ENCODE results near the gene TNRC18.
A peak's percentile ranks its signal among the peaks of the same experiment; 100 is the strongest.
"Not testable (repeated sequence)": the region's sequence is repeated elsewhere in the genome, so short reads cannot be mapped to it uniquely, and the experiment has no call there.

TNRC18 gene

DNA sequence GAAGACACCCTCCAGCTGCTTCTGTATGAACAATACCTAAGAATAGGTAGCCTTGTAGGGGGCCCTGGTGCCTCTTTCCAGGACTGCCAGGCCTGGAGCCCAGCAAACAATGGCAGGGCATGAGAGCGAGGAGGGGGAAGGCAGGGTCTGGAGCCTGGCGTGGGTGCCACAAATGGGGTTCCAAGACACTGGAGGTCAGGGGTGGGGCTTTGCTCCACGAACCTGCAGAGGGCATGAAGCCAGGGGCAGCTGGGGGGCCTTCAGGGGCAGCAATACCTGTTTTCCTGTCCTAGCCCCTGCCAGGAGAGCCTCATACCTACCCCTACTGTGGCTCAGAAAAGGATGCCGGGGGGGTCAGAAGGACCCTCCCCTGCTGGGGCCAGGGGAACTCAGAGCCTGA lies 79.3 kb downstream of the TNRC18 start:
- TF ChIP-seq POLR2A (IDR thresholded peaks at IDR 0.05; ENCODE audit: low read length), result no peak
- no peak for TF ChIP-seq GATA1 (IDR thresholded peaks at IDR 0.05; ENCODE audit: low read depth, low read length)
- no peak for DNase-seq

DNA sequence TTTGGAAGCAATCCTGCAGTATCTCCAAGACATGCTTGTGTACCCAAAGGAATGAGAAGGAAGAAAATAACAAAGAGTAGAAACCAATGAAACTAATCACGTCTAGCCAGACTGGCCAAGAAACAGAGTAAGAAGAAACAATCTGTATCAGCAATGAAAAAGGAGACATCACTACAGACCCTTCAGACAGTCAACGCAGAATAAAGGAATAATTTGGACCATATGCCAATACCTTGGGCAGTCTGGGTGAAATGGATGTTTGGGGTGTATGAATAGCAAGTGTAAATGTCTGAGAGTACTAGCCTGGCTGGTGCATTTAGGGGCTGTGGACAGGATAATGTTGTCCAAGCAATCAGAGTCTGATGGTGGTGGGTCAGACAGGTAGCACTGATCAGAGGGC lies 79.8 kb downstream of the TNRC18 start:
- no peak for TF ChIP-seq GATA1 (IDR thresholded peaks at IDR 0.05; ENCODE audit: low read depth, low read length)
- no peak for TF ChIP-seq POLR2A (IDR thresholded peaks at IDR 0.05; ENCODE audit: low read length)
- DNase-seq, result peak in 1 of 2 experiments; percentile 4

DNA sequence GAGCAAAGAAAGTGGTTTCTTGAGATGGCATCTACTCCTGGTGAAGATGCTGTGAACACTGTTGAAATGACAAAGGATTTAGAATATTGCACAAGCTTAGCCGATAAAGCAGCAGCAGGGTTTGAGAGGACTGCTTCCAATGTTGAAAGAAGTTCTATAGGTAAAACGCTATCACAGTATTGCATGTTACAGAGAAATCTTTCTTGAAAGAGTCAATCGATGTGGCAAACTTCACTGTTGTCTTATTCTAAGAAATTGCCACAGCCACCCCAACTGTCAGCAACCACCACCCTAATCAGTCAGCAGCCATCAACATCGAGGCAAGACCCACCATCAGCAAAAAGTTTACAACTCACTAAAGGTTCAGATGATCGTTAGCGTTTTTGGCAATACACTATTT lies 81.0 kb downstream of the TNRC18 start:
- DNase-seq, result no peak
- TF ChIP-seq POLR2A (IDR thresholded peaks at IDR 0.05; ENCODE audit: low read length), result no peak
- TF ChIP-seq GATA1 (IDR thresholded peaks at IDR 0.05; ENCODE audit: low read depth, low read length), result no peak

DNA sequence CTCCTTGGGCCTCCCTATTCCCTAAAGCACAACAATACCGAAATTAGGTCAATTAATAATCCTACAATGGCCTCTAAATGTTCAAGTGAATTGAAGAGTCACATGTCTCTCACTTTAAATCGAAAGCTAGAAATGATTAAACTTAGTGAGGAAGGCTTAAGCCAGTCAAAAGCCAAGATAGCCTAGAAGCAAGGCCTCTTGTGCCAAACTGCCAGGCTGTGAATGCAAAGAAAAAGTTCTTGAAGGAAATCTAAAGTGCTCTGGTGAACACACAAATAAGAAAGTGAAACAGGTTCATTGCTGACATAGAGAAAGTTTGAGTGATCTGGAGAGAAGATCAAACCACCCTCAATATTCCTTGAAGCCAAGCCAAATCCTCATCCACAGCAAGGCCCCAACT lies 83.7 kb downstream of the TNRC18 start:
- DNase-seq, result no peak

DNA sequence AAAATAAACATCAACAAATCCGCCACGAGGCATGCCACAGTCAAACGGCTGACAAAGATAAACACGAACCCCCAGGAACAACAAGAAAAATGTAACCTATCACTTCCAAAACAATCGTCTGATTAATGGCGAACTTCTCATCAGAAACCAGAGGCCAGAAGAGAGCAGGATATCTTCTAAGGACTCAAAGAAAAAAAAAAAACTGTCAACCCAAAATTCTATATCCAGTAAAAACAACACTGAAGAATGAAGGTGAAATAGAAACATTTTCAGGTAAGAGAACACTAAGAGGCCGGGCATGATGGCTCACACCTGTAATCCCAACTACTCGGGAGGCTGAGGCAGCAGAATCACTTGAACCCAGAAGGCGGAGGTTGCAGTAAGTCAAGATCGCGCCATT lies 86.6 kb downstream of the TNRC18 start:
- DNase-seq, result no peak
- TF ChIP-seq GATA1 (IDR thresholded peaks at IDR 0.05; ENCODE audit: low read depth, low read length), result no peak
- no peak for TF ChIP-seq POLR2A (IDR thresholded peaks at IDR 0.05; ENCODE audit: low read length)

More for the DNA sequence above, 83.7 kb downstream of the TNRC18 start:
- no peak for TF ChIP-seq GATA1 (IDR thresholded peaks at IDR 0.05; ENCODE audit: low read depth, low read length)
- TF ChIP-seq POLR2A (IDR thresholded peaks at IDR 0.05; ENCODE audit: low read length), result no peak

DNA sequence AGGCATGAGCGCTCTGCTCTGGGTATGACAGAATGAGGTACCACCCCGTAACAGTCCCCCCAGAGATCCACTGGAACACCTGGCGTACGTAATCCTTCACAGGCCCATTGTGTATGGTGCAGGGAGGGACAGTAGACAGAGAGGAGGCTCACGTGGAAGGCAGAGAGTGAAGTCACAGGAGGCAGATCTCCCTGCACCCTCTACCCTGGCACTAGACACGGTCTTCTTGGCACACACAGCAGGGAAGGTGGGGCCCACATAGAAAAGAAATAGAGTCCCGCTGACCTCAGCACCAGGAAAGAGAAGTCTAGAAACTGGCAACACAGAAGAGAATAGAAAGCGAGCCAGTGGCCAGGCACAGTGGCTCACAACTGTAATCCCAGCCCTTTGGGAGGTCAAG lies 89.0 kb downstream of the TNRC18 start:
- DNase-seq, result no peak
- TF ChIP-seq POLR2A (IDR thresholded peaks at IDR 0.05; ENCODE audit: low read length), result no peak
- TF ChIP-seq GATA1 (IDR thresholded peaks at IDR 0.05; ENCODE audit: low read depth, low read length), result no peak

DNA sequence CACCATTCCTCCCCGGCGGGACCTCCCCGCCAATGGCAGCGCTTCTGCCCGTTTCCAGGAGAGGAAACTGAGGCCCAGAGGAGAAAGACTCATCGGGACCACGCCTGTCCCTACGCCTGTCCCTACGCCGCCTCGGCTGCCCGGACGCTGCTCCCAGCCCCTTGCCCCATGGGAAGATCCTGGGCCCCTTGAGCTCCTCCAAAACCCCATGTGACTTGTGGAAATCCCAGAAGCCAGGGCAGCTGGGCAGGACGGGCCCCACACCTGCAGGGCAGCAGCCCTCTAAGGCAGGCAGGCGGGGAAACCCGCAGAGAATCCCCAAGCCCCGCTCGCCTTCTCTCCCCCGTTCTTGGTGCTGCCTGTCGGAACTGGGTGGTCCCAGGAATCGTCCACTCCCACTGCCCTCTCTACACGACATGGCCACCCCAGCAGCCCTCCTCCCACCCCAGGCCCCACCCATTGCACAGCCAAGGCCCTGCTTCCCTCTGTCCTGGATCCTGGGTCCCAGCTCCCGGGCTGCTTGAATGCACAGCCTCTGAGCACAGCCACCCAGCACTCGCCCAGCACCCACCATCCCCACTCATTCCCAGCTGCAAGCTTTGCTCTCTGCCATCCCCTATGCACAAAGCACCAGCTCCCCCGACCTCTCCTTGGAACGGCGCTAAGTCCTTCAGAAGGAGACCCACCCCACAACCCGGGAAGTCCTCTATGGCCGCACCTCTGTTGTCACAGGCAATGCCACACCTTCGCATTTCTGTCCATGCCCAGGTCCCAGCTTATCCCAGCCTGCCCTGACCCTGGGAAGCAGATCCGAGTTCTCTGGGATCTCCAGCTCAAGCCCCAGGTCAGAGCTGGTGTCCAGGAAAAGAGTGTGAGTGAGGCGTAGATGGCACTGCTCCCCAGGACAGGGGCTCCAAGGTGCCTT lies 90.3 kb downstream of the TNRC18 start:
- TF ChIP-seq GATA1 (IDR thresholded peaks at IDR 0.05; ENCODE audit: low read depth, low read length), result no peak
- TF ChIP-seq POLR2A (IDR thresholded peaks at IDR 0.05; ENCODE audit: low read length), result no peak
- DNase-seq, result no peak

DNA sequence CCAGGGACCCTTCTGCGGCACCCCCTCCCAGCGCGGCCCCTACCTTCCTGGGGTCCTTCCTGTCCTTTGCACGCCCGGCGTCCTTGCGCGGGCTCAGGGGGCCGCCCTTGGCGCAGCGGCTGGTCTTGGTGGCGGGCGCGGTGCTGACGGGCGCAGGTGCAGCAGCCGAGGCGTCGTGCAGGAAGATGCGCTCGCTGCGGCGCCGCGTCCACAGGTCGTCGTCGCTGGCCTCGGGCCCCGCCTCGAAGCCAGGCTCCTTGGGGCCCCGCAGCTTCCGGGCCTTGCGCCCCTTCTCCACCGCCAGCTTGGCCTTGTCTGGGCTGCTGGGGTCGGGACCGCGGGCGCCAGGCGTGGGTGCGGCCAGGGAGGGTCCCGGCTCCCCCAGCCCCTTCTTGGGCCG lies 91.1 kb downstream of the TNRC18 start:
- no peak for TF ChIP-seq GATA1 (IDR thresholded peaks at IDR 0.05; ENCODE audit: low read depth, low read length)
- no peak for DNase-seq

DNA sequence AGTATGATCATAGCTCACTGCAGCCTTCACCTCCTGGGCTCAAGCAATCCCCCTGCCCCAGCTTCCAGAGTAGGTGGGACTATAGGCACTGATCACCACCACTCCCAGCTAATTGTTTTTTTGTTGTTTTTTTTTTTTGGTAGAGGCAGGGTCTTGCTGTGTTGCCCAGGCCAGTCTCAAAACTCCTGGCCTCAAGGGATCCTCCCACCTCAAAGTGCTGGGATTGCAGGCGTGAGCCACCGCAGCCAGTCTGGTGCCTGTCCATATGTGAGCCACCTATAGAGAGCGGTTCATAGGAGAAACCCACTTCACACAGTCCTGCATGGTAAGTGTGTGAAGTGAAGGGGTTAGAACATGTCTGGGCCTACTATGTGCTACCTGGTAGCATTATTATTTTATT lies 93.3 kb downstream of the TNRC18 start:
- TF ChIP-seq POLR2A (IDR thresholded peaks at IDR 0.05; ENCODE audit: low read length), result no peak
- TF ChIP-seq GATA1 (IDR thresholded peaks at IDR 0.05; ENCODE audit: low read depth, low read length), result no peak
- DNase-seq, result no peak

DNA sequence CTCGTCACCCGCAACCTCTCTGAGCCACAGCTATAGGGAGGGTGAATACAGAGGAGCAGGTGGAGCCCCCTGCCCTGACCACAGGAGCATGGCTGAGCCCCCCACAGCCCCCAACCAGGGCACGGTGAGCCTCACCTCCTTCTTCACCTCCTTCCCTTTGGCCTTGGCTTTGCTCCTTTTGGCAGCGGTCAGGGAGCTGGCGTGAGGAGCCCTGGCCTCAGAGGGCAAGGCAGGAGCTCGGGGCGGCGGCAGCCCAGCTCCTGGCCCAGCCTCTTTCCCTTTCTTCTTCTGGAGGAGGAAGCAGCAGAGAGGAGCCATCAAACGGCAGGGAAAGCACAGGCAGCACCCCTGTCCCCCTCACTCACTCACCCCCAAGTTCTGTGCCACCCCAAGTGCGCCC lies 98.7 kb downstream of the TNRC18 start:
- DNase-seq, result no peak
- TF ChIP-seq POLR2A (IDR thresholded peaks at IDR 0.05; ENCODE audit: low read length) (no peak), GATA1 (IDR thresholded peaks at IDR 0.05; ENCODE audit: low read depth, low read length) (no peak)

DNA sequence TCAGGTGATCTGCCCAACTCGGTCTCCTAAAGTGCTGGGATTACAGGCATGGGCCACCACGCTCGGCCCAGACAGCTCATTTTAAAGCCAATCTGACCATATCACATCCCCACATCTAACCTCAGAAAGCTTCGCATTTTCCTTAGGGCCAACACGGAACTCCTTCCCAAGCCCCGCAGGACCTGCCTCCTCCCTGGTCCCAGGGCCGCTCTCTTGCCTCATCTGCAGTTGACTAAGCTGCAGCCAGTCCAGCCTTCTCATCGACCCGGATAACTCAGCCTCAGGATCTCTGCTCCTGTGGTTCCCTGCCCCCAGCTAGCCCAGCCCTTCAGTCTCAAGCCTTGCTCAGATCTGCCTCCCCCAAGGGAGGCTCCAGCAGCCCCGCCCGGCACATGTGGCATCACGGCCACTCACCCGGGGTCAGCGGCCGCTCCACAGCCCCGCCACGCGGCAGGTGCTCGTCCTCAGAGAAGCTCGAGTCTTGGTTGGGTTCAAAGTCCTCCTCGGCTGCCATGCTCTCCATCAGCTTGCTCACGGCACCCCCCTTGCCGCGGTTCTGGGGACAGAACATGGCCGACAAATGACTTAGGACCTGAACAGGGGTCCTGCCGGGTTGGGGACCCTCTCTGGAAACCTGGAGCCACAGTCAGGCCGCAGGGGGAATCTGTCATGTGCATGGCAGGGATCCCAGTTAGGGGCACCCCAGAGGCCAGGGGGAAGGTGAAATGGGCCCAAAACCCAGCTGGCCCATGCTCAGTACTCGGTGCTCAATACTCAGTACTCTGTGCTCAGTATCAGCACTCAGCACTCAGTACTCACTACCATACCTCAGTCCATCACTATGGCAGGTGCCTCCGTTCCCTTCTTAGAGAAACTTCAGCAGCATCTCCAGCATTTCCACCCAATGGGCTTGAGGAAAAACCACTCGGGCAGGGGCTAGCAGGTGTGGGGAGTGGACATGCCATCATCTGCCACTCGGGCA lies 99.5 kb downstream of the TNRC18 start:
- DNase-seq, result not testable (repeated sequence)

DNA sequence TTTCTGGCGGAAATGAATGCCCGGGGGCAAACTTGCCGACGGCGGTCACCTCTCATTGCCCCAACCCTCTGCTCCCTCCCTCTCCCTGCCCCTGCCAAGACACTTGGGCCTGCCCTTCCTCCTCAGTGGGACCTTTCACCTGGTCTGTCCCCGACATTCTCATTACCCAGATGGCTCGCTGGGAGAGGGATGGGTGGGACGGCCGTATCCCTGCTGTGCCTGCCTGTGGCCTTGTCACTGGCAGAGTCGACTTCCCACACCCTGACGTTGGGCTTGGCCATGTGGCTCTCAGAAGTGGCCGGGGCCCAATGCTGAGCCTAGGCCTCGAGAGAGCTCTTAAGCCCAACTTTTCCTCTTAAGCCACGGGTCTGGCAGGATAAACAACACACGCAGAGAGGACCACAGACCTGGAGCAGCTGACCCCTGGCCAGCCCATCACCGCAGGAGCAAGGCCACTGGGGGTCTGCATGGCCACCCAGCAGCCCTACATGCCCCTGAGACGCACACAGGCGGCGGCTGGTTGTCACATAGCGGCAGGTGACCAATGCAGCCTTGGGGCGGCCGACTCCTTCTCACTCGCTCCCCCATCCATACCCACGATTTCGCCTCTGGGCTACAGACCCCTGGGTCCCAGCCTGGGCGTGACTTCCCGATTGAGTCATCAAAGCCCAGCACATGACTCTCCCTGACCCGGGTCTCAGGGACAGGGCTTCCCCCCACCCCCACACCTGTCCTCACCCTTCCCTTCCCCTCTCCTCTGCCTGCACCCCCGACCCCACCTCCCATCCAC lies 100.8 kb downstream of the TNRC18 start:
- TF ChIP-seq POLR2A (IDR thresholded peaks at IDR 0.05; ENCODE audit: low read length) (no peak), GATA1 (IDR thresholded peaks at IDR 0.05; ENCODE audit: low read depth, low read length) (no peak)
- DNase-seq, result no peak

DNA sequence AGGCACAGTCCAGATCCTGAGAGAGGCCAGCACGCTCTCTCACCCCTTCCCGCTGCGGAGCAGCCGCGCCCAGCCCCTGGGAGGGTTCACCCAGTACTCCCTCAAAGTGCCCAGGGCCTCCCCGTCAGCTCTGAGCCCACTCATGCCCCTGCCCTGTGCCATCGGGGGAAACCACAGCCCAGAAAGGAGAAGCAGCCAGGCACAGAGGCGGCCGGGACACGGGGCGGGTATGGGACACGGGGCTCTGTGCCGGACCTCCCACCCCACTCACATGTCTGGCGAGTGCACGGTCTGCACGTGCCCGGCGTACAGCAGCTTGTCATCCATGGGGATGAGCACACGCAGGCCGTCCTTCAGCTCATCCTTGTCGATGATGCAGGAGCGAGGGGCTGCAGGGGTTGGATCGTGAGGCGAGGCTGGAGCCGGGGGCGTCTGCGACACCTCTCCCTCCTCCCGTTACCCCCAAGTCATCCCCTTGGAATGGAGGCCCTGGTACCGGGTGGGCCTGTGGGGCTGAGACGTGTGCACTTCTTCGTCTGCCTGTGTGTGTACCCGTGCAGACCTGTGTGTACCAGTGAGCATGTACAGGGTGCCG lies 102.7 kb downstream of the TNRC18 start:
- TF ChIP-seq POLR2A (IDR thresholded peaks at IDR 0.05; ENCODE audit: low read length) (no peak), GATA1 (IDR thresholded peaks at IDR 0.05; ENCODE audit: low read depth, low read length) (no peak)
- no peak for DNase-seq
